ENCODE data around the gene FRZB. TPM values are rescaled to one million over a fixed set of nuclear protein-coding genes. Genes with fewer than 3 reads are reported as not detected.

The FRZB gene
- total and polyA plus RNA-seq, 2 of the 13 experiments (the other 11 are each of a cell fraction or from before 2014, with no cell fraction given): 0.04 to 1.2 TPM

- TF ChIP-seq CTCF (CRISPR knock-in tag; IDR thresholded peaks at IDR 0.05): no peak
- TF ChIP-seq ZBTB7A (CRISPR knock-in tag; IDR thresholded peaks at IDR 0.05): no peak
- TF ChIP-seq ATF3 (CRISPR knock-in tag; IDR thresholded peaks at IDR 0.05): no peak
- no peak for TF ChIP-seq ZNF782 (CRISPR knock-in tag; IDR thresholded peaks at IDR 0.05; ENCODE audit: borderline replicate concordance)
- TF ChIP-seq, protein P1, sequence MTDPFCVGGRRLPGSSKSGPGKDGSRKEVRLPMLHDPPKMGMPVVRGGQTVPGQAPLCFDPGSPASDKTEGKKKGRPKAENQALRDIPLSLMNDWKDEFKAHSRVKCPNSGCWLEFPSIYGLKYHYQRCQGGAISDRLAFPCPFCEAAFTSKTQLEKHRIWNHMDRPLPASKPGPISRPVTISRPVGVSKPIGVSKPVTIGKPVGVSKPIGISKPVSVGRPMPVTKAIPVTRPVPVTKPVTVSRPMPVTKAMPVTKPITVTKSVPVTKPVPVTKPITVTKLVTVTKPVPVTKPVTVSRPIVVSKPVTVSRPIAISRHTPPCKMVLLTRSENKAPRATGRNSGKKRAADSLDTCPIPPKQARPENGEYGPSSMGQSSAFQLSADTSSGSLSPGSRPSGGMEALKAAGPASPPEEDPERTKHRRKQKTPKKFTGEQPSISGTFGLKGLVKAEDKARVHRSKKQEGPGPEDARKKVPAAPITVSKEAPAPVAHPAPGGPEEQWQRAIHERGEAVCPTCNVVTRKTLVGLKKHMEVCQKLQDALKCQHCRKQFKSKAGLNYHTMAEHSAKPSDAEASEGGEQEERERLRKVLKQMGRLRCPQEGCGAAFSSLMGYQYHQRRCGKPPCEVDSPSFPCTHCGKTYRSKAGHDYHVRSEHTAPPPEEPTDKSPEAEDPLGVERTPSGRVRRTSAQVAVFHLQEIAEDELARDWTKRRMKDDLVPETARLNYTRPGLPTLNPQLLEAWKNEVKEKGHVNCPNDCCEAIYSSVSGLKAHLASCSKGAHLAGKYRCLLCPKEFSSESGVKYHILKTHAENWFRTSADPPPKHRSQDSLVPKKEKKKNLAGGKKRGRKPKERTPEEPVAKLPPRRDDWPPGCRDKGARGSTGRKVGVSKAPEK (CRISPR knock-in tag; IDR thresholded peaks at IDR 0.05; ENCODE audit: borderline replicate concordance): no peak
- no peak for TF ChIP-seq CREBL2 (CRISPR knock-in tag; IDR thresholded peaks at IDR 0.05; ENCODE audit: borderline replicate concordance)
- no peak for TF ChIP-seq NFKB2 (CRISPR knock-in tag; IDR thresholded peaks at IDR 0.05; ENCODE audit: borderline replicate concordance)
- no peak for TF ChIP-seq IRX3 (CRISPR knock-in tag; IDR thresholded peaks at IDR 0.05; ENCODE audit: borderline replicate concordance, low read depth)
- TF ChIP-seq SETDB1 (CRISPR knock-in tag; IDR thresholded peaks at IDR 0.05; ENCODE audit: borderline replicate concordance): no peak
- no peak for FAIRE-seq
- ChIA-PET CTCF (ENCODE audit: low intra/inter-chr PET ratio, low total read pairs) (no interaction called here), POLR2A (no interaction called here)
- Histone ChIP-seq H3K79me2 (ENCODE audit: insufficient read depth, low read length) (no peaks in the 10 kb centered on the region), H3K4me1 (ENCODE audit: insufficient read depth, low read length) (peaks cover 7% of the 10 kb centered on the region), H4K20me1 (ENCODE audit: insufficient read depth, low read length) (no peaks in the 10 kb centered on the region), H3K27ac (ENCODE audit: extremely low read length, insufficient read depth, low read length) (no peak overlapping the region), H2AFZ (ENCODE audit: low read length) (no peak overlapping the region), H3K27me3 (ENCODE audit: control insufficient read depth in 1 of 2, insufficient read depth in 2 of 2, low read length in 2 of 2) (no peaks in the 10 kb centered on the region), H3K9me3 (ENCODE audit: low read length) (no peaks in the 10 kb centered on the region), H3K36me3 (replicated peaks in 1 of 2; ENCODE audit: control insufficient read depth in 1 of 2, insufficient read depth in 2 of 2, low read length in 2 of 2) (no peaks in the 10 kb centered on the region; a peak in 1 of 5 replicates), H3K4me3 (replicated peaks in 1 of 3; ENCODE audit: insufficient read depth in 1 of 3, low read depth in 2 of 3, low read length in 3 of 3) (no peak overlapping the region), H3K4me2 (ENCODE audit: low read depth, low read length) (no peak overlapping the region), H3K9ac (ENCODE audit: insufficient read depth, low read depth, low read length) (no peak overlapping the region)
- in situ Hi-C loops (cut with HindIII; ENCODE audit: extremely low pct_ligation_motif_present, low pct_unique_long_range_greater_than_20kb) (no loop called here), intact Hi-C loops (cut with micrococcal nuclease; ENCODE audit: unreplicated experiment) (no loop called here)
- WGBS (ENCODE audit: low lambda C conversion rate): 90% methylated on average over 7 of the region's 7 CpGs
- no TSS peak for BruUV-seq (replicated peaks)
- no peak for ATAC-seq
- DNase-seq (ENCODE audit: low spot score): no peak
These were observed 40.8 kb upstream of the FRZB start for GRCh38 chr2:182907081-182907830.

Measured in HepG2 (cell line).